Esophagus (tissue), 2 donors: ENCODE measurements around the gene SYT13. TPM values are rescaled to one million over a fixed set of nuclear protein-coding genes. Genes with fewer than 3 reads are reported as not detected.

Experiments used
- H3K27ac ChIP-seq, 2 donors: one replicate each; pipeline ENCODE4 v1.5.1; 2013; ENCODE audit warnings: low read depth in 2 of 2, mild to moderate bottlenecking in 2 of 2, inconsistent platforms in 1 of 2, low read length in 1 of 2, moderate library complexity in 1 of 2
- H3K27me3 ChIP-seq, 2 donors: one replicate each; pipeline ENCODE4 v1.6.1; 2013; ENCODE audit warnings: low read length in 2 of 2, control low read depth in 1 of 2, mild to moderate bottlenecking in 1 of 2; ENCODE audit not compliant: insufficient read depth in 2 of 2, control insufficient read depth in 1 of 2
- H3K36me3 ChIP-seq, 2 donors: one replicate each; pipeline ENCODE4 v1.6.1; 2013; ENCODE audit warnings: low read length in 1 of 2; ENCODE audit not compliant: control insufficient read depth in 2 of 2, insufficient read depth in 2 of 2
- H3K4me1 ChIP-seq, 2 donors: one replicate each; pipeline ENCODE4 v1.6.1; 2013; ENCODE audit warnings: low read length in 1 of 2; ENCODE audit not compliant: control insufficient read depth in 2 of 2, insufficient read depth in 2 of 2
- H3K4me3 ChIP-seq, 2 donors: one replicate each; pipeline ENCODE4 v1.5.1; 2013; ENCODE audit warnings: low read length in 2 of 2, mild to moderate bottlenecking in 2 of 2, low read depth in 1 of 2, moderate library complexity in 1 of 2
- H3K9me3 ChIP-seq, 2 donors: one replicate each; pipeline ENCODE4 v1.6.1; 2013; ENCODE audit warnings: mild to moderate bottlenecking in 2 of 2, low read depth in 1 of 2, low read length in 1 of 2, moderate library complexity in 1 of 2; ENCODE audit not compliant: control insufficient read depth in 2 of 2, insufficient read depth in 1 of 2
- WGBS, 2 donors: extraction: QIAGEN DNeasy Blood & Tissue Kit; methylation state at CpG; one replicate each; pipeline ENCODE4 v1.1.7; 2013; 5-methylcytosine and 5-hydroxymethylcytosine counted together
- polyA plus RNA-seq, 2 donors: library from polyadenylated mRNA; stranded (reverse); fragments of 200-250 nt; gene quantifications; one replicate each; pipeline ENCODE4 v1.2.3, GENCODE V29; 2013
- donor health status: healthy with polysubstance abuse.
- donor health status: Bipolar disorder and iron deficiency.

The SYT13 gene
- polyA plus RNA-seq, 2 donors: 0.02 TPM

GRCh38 chr11:45208135-45208534 is 78.0 kb downstream of the SYT13 start:
- H3K27me3 ChIP-seq: no peaks in the 10 kb centered on the region
- no peaks in the 10 kb centered on the region for H3K9me3 ChIP-seq
- H3K36me3 ChIP-seq: peaks cover 0 to 20% of the 10 kb centered on the region in 2 donors
- WGBS, 2 donors: 71 to 73% methylated on average over 8 of the region's 8 CpGs
- H3K27ac ChIP-seq: no peak overlapping the region
- no peak overlapping the region for H3K4me3 ChIP-seq
- no peaks in the 10 kb centered on the region for H3K4me1 ChIP-seq

DNA sequence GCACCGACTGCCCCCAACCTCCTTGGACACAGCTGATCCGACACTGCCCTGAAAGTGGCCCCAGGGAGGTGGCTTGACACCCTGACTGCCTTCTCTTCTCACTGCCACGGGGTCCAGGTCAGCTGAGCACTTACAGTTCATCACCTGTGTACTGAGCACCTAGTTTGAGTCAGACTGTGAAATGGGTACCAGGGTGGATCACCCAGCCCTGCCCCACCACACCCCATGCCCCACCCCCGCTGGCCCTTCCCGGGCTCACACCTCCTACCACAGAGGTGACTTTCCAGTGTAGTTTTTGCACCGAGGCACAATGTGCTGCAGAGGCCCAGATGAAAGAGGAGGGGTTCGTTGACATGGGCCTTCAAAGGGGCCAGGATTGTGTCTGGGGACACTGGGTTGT is 80.2 kb downstream of the SYT13 start:
- Histone ChIP-seq H3K9me3 (no peaks in the 10 kb centered on the region), H3K36me3 (peaks cover 0 to 10% of the 10 kb centered on the region in 2 donors), H3K27ac (no peak overlapping the region), H3K27me3 (no peaks in the 10 kb centered on the region), H3K4me3 (no peak overlapping the region), H3K4me1 (no peaks in the 10 kb centered on the region)
- 64 to 81% methylated on average over 7 of the region's 7 CpGs for WGBS, 2 donors

- Histone ChIP-seq H3K4me3 (no peak overlapping the region), H3K27me3 (no peaks in the 10 kb centered on the region), H3K9me3 (no peaks in the 10 kb centered on the region), H3K27ac (no peak overlapping the region), H3K4me1 (no peaks in the 10 kb centered on the region), H3K36me3 (peaks cover 0 to 4% of the 10 kb centered on the region in 2 donors)
- WGBS, 2 donors: 74 to 77% methylated on average over 8 of the region's 8 CpGs
Observed at GRCh38 chr11:45204761-45205160, 81.4 kb downstream of the SYT13 start.

- no peak overlapping the region for H3K27ac ChIP-seq
- H3K9me3 ChIP-seq: no peaks in the 10 kb centered on the region
- 76 to 86% methylated on average over 6 of the region's 6 CpGs for WGBS, 2 donors
- H3K27me3 ChIP-seq: no peaks in the 10 kb centered on the region
- no peaks in the 10 kb centered on the region for H3K4me1 ChIP-seq
- no peak overlapping the region for H3K4me3 ChIP-seq
- peaks cover 0 to 4% of the 10 kb centered on the region in 2 donors for H3K36me3 ChIP-seq
Observed at GRCh38 chr11:45193695-45194094, 92.4 kb downstream of the SYT13 start.

Other genes with a start within 250 kb of the SYT13 start
- gene PRDM11, start 139.7 kb downstream of the SYT13 start, polyA plus RNA-seq: 1 to 10 TPM; 2.5 to 2.6 TPM